Lung (tissue), 12 donors: ENCODE measurements around the gene SPATC1L. TPM values are rescaled to one million over a fixed set of nuclear protein-coding genes. Genes with fewer than 3 reads are reported as not detected.

Experiments used
- ATAC-seq: fragments of 200-7000 bp; cut with Tn5 transposase; one replicate; pipeline ENCODE4 v1.9.1; 2020; ENCODE audit warnings: moderate number of reproducible peaks; ENCODE audit not compliant: insufficient read depth, low FRiP score
- DNase-seq, 3 donors: peaks; one replicate each; pipeline ENCODE4 v3.0.0-alpha.2; 2013 to 2017
- H3K27ac ChIP-seq, 2 donors: one replicate each; pipeline ENCODE4 v1.5.1; 2013; ENCODE audit warnings: mild to moderate bottlenecking in 2 of 2, moderate library complexity in 2 of 2, control low read depth in 1 of 2, inconsistent platforms in 1 of 2, low read depth in 1 of 2, low read length in 1 of 2
- H3K27me3 ChIP-seq, 3 donors: one replicate each; pipeline ENCODE4 v1.5.1; 2013; ENCODE audit warnings: low read length in 2 of 3; ENCODE audit not compliant: control insufficient read depth in 3 of 3, insufficient read depth in 3 of 3
- H3K36me3 ChIP-seq, 4 donors: one replicate each; pipeline ENCODE4 v1.5.1; 2013; ENCODE audit warnings: low read length in 4 of 4, mild to moderate bottlenecking in 1 of 4, moderate library complexity in 1 of 4; ENCODE audit not compliant: control insufficient read depth in 4 of 4, insufficient read depth in 4 of 4
- H3K4me1 ChIP-seq, 5 donors: one replicate each; pipeline ENCODE4 v1.5.1; 2013; ENCODE audit warnings: low read length in 5 of 5, mild to moderate bottlenecking in 2 of 5, moderate library complexity in 1 of 5; ENCODE audit not compliant: control insufficient read depth in 5 of 5, insufficient read depth in 5 of 5
- H3K4me3 ChIP-seq: one replicate; pipeline ENCODE4 v1.5.1; 2013; ENCODE audit warnings: mild to moderate bottlenecking, control low read depth, moderate library complexity
- H3K9ac ChIP-seq, 2 donors: one replicate each; pipeline ENCODE4 v1.5.1; 2013; ENCODE audit warnings: low read length in 2 of 2, control low read depth in 1 of 2; ENCODE audit not compliant: insufficient read depth in 1 of 2
- H3K9me3 ChIP-seq, 4 donors: one replicate each; pipeline ENCODE4 v1.5.1; 2013; ENCODE audit warnings: low read length in 3 of 4, mild to moderate bottlenecking in 1 of 4, moderate library complexity in 1 of 4; ENCODE audit not compliant: control insufficient read depth in 4 of 4, insufficient read depth in 3 of 4
- CTCF ChIP-seq: IDR thresholded peaks from 2 replicates; pipeline ENCODE4 v1.5.1; 2012; ENCODE audit warnings: mild to moderate bottlenecking; ENCODE audit errors: control extremely low read depth, extremely low read depth
- WGBS, 2 donors: extraction: QIAGEN DNeasy Blood & Tissue Kit; methylation state at CpG; one replicate each; pipeline ENCODE4 v1.1.7; 2013; 5-methylcytosine and 5-hydroxymethylcytosine counted together
- polyA plus RNA-seq, 2 donors: library from polyadenylated mRNA; stranded (reverse); fragments of 200-250 nt; gene quantifications; one replicate each; pipeline ENCODE4 v1.2.1, GENCODE V29; 2013
- total RNA-seq, 2 donors: library from RNA; depleted of rRNA in 1 of 2; stranded (reverse); fragments of >200 nt in 1 of 2; gene quantifications; one replicate each; pipeline ENCODE4 v1.2.1, GENCODE V29; 2014 to 2021
- donor health status: control.
- donor health status: control.
- donor health status: Bipolar disorder and iron deficiency.
- donor health status: healthy.
- donor health status: DM: yes; HTN: yes; CAD: no.

The SPATC1L gene
- total and polyA plus RNA-seq, 4 donors, result 6.6 to 15.6 (median 11.0) TPM

- no peak overlapping the region for H3K9ac ChIP-seq
- TF ChIP-seq CTCF, result no peak
- H3K9me3 ChIP-seq, result peaks cover 0 to under 1% (median 0%) of the 10 kb centered on the region in 4 donors
- peaks cover 0 to 8% (median 1%) of the 10 kb centered on the region in 4 donors for H3K36me3 ChIP-seq
- DNase-seq (no peak), ATAC-seq (no peak)
- H3K4me3 ChIP-seq, result no peak overlapping the region
- peaks cover 0 to 20% (median 0%) of the 10 kb centered on the region in 3 donors for H3K27me3 ChIP-seq
- no peak overlapping the region for H3K27ac ChIP-seq
- H3K4me1 ChIP-seq, result no peaks in the 10 kb centered on the region
Observed at GRCh38 chr21:46165098-46165497, 19.2 kb downstream of the SPATC1L start.

- Histone ChIP-seq H3K9ac (no peak overlapping the region), H3K27me3 (peaks cover 0 to 20% (median 0%) of the 10 kb centered on the region in 3 donors), H3K36me3 (peaks cover 0 to 8% (median 1%) of the 10 kb centered on the region in 4 donors), H3K27ac (no peak overlapping the region), H3K4me3 (no peak overlapping the region), H3K4me1 (no peaks in the 10 kb centered on the region), H3K9me3 (peaks cover 0 to 1% (median 0%) of the 10 kb centered on the region in 4 donors)
- ATAC-seq, result no peak
- no peak for TF ChIP-seq CTCF
- 79 to 91% methylated on average over 4 of the region's 4 CpGs for WGBS, 2 donors
- no peak for DNase-seq
Observed at GRCh38 chr21:46163380-46163779, 20.9 kb downstream of the SPATC1L start.

GRCh38 chr21:46161633-46162592 lies 22.3 kb downstream of the SPATC1L start:
- Histone ChIP-seq H3K27me3 (peaks cover 0 to 20% (median 0%) of the 10 kb centered on the region in 3 donors), H3K27ac (no peak overlapping the region), H3K4me3 (no peak overlapping the region), H3K4me1 (no peaks in the 10 kb centered on the region), H3K9me3 (peaks cover 0 to 1% (median 0%) of the 10 kb centered on the region in 4 donors), H3K9ac (no peak overlapping the region), H3K36me3 (peaks cover 0 to 8% (median 1%) of the 10 kb centered on the region in 4 donors)
- DNase-seq, result peak in 1 of 3 donors; percentile 6
- ATAC-seq, result no peak
- TF ChIP-seq CTCF, result no peak
- WGBS, 2 donors, result 77 to 90% methylated on average over 70 to 72 of the region's 72 CpGs
